Measurements from ENCODE around the gene CSF2.

DNA sequence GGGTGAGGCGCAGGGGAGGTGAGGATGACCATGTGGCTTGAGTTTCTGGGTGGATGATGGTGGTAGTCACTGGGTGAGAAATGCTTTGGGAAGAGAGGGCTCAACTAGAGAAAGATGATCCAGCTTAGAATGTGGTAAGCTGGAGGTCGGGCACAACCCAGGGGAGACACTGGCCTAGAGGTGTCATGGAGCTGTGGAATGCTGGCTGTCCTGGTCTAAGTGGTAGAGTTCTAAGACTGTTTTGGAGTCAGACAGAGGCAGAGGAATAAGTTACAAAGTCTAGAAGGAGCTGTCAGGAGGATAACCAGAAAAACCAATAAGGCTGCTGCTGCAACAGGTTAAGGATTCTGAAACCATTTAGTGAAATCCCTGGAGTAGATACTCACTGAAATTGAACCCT is 43.0 kb upstream of the CSF2 start:
- TF ChIP-seq EZH2 (IDR thresholded peaks at IDR 0.05; ENCODE audit: borderline replicate concordance) (no peak), EZH2phosphoT487 (IDR thresholded peaks at IDR 0.05; ENCODE audit: low read depth, severe bottlenecking, unreplicated experiment) (no peak)
- TF ChIP-seq, protein P1, sequence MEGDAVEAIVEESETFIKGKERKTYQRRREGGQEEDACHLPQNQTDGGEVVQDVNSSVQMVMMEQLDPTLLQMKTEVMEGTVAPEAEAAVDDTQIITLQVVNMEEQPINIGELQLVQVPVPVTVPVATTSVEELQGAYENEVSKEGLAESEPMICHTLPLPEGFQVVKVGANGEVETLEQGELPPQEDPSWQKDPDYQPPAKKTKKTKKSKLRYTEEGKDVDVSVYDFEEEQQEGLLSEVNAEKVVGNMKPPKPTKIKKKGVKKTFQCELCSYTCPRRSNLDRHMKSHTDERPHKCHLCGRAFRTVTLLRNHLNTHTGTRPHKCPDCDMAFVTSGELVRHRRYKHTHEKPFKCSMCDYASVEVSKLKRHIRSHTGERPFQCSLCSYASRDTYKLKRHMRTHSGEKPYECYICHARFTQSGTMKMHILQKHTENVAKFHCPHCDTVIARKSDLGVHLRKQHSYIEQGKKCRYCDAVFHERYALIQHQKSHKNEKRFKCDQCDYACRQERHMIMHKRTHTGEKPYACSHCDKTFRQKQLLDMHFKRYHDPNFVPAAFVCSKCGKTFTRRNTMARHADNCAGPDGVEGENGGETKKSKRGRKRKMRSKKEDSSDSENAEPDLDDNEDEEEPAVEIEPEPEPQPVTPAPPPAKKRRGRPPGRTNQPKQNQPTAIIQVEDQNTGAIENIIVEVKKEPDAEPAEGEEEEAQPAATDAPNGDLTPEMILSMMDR (IDR thresholded peaks at IDR 0.05; ENCODE audit: poor library complexity) = no peak

Data from hepatocyte (in vitro differentiated cells).